Right atrium auricular region (tissue), 2 donors: ENCODE data around the gene C3orf22. TPM values are rescaled to one million over a fixed set of nuclear protein-coding genes. Genes with fewer than 3 reads are reported as not detected.

Experiments
- DNase-seq: peaks from one replicate; pipeline ENCODE4 v3.0.0-alpha.2; 2019; ENCODE audit warnings: low spot score
- H3K27ac ChIP-seq, 2 donors: fragments of 200-600 bp; sonication (generic); 1 replicate in 1 of 2; 2 replicates in 1 of 2; pipeline ENCODE4 v1.5.1; 2016 to 2019
- H3K27me3 ChIP-seq, 2 donors: fragments of 200-600 bp; sonication (generic); one replicate each; pipeline versions ENCODE4 v1.5.1 to v1.6.0; 2017 to 2019
- H3K36me3 ChIP-seq: fragments of 200-600 bp; sonication (generic); one replicate; pipeline ENCODE4 v1.5.1; 2016
- H3K4me1 ChIP-seq, 2 donors: fragments of 200-600 bp; sonication (generic); one replicate each; pipeline versions ENCODE4 v1.5.1 to v1.6.0; 2017 to 2019
- H3K4me3 ChIP-seq, 2 donors: fragments of 200-600 bp; sonication (generic); 1 replicate in 1 of 2; 2 replicates in 1 of 2; pipeline ENCODE4 v1.5.1; 2017 to 2019; ENCODE audit warnings: mild to moderate bottlenecking in 1 of 2, moderate library complexity in 1 of 2
- H3K9me3 ChIP-seq, 2 donors: fragments of 200-600 bp; sonication (generic); one replicate each; pipeline ENCODE4 v1.5.1; 2019
- total RNA-seq, 2 donors: library from RNA; depleted of rRNA; stranded (reverse); fragments of >200 nt; gene quantifications; one replicate each; pipeline ENCODE4 v1.1.0, GENCODE V29; 2016
- TF ChIP-seq, protein P1 (sequence below), 2 donors: fragments of 200-600 bp; sonication (generic); IDR thresholded peaks; one replicate each; pipeline ENCODE4 v1.5.1; 2019; ENCODE audit warnings: antibody characterized with exemption in 2 of 2

Gene C3orf22
- total RNA-seq, 2 donors from 2014 or later: not detected

- Histone ChIP-seq H3K4me3 (no peak overlapping the region), H3K9me3 (no peaks in the 10 kb centered on the region), H3K27ac (no peak overlapping the region), H3K4me1 (no peaks in the 10 kb centered on the region), H3K27me3 (no peaks in the 10 kb centered on the region), H3K36me3 (no peaks in the 10 kb centered on the region)
- DNase-seq: peak; percentile 54
- TF ChIP-seq, protein P1, sequence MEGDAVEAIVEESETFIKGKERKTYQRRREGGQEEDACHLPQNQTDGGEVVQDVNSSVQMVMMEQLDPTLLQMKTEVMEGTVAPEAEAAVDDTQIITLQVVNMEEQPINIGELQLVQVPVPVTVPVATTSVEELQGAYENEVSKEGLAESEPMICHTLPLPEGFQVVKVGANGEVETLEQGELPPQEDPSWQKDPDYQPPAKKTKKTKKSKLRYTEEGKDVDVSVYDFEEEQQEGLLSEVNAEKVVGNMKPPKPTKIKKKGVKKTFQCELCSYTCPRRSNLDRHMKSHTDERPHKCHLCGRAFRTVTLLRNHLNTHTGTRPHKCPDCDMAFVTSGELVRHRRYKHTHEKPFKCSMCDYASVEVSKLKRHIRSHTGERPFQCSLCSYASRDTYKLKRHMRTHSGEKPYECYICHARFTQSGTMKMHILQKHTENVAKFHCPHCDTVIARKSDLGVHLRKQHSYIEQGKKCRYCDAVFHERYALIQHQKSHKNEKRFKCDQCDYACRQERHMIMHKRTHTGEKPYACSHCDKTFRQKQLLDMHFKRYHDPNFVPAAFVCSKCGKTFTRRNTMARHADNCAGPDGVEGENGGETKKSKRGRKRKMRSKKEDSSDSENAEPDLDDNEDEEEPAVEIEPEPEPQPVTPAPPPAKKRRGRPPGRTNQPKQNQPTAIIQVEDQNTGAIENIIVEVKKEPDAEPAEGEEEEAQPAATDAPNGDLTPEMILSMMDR (IDR thresholded peaks at IDR 0.05): no peak
These were observed 7.5 kb downstream of the C3orf22 start for GRCh38 chr3:126551121-126551838.

DNA sequence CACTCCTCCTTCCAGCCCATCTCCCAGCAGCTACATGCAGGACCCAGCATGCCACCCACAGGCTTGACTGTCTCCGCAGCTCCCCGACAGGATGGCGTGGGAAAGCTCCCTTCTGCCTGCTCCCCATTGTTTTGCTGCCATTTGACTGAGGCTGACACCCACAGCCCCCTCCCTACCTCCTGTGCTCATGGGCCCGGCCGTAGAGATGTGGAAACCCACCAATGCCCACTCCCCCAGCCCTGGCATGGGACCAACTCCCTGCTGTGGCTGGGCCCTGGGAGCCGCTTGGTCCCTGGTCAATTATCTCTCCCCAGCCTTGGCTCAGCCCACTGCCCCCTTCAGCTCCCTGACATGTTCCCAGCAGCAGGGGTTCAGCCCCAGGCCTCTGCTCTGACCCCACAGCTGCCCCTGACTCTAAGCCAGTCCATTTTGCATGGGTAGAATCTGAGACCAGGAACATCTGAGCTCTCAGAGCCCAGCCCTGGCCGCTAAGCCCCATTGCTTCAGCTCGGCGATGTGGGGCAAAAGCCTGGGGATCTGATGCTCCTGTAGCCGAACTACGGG is 8.2 kb downstream of the C3orf22 start:
- TF ChIP-seq, protein P1 (IDR thresholded peaks at IDR 0.05): no peak
- H3K27ac ChIP-seq: no peak overlapping the region
- peak; percentile 34 for DNase-seq

GRCh38 chr3:126549861-126550487 is 8.8 kb downstream of the C3orf22 start:
- peak; percentile 49 for DNase-seq
- Histone ChIP-seq H3K27ac (no peak overlapping the region), H3K27me3 (no peaks in the 10 kb centered on the region), H3K4me1 (no peaks in the 10 kb centered on the region), H3K4me3 (no peak overlapping the region), H3K9me3 (no peaks in the 10 kb centered on the region), H3K36me3 (no peaks in the 10 kb centered on the region)
- TF ChIP-seq, protein P1 (IDR thresholded peaks at IDR 0.05): no peak

More for the DNA sequence above, 8.2 kb downstream of the C3orf22 start:
- Histone ChIP-seq H3K4me3 (no peak overlapping the region), H3K9me3 (no peaks in the 10 kb centered on the region), H3K27me3 (no peaks in the 10 kb centered on the region), H3K36me3 (no peaks in the 10 kb centered on the region), H3K4me1 (no peaks in the 10 kb centered on the region)

DNA sequence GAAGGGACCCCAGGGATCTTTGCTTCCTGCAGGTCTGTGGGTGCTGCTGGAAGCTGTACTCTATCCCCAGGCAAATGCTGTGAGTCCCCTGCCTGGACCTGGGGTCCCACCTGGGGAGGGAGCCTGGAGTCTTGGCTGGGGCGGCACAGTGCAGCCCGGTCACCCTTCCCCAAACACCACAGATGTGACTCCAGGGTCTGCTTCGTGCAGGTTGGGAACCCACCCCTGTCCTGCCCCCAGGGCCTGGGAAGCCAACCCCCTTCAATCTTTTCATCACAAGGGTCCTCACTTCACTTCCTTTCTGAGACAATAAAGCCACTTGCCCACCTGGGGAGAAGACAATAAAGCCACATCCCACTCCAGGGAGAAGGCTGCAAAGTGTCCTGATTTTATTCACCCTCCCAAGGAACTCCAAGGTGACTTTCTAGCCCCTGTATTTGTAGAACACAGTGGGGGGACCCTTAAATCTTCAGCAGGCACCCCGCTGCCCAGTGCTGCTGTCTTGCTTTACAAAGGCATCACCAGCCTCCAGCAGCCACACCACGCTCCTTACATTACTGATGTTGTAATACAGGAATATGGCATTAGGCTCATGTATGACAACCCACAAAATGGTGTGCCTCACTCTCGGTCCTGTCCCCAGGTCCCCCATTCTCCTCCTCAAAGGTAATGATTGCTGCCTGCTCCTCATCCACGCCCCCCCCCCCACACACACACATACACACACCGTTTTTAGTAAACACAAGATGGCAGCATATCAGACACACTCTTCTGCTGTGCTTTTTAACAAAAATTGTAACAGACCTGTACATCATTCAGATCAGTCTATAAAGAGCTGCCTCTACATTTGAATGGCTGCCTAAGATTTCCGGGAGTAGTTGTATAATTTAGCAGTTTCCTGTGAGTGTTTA is 9.9 kb downstream of the C3orf22 start:
- H3K36me3 ChIP-seq: no peaks in the 10 kb centered on the region
- TF ChIP-seq, protein P1 (IDR thresholded peaks at IDR 0.05): no peak
- peak; percentile 50 for DNase-seq
- H3K4me1 ChIP-seq: no peaks in the 10 kb centered on the region
- H3K27me3 ChIP-seq: no peaks in the 10 kb centered on the region
- H3K9me3 ChIP-seq: no peaks in the 10 kb centered on the region
- no peak overlapping the region for H3K4me3 ChIP-seq
- H3K27ac ChIP-seq: no peak overlapping the region

DNA sequence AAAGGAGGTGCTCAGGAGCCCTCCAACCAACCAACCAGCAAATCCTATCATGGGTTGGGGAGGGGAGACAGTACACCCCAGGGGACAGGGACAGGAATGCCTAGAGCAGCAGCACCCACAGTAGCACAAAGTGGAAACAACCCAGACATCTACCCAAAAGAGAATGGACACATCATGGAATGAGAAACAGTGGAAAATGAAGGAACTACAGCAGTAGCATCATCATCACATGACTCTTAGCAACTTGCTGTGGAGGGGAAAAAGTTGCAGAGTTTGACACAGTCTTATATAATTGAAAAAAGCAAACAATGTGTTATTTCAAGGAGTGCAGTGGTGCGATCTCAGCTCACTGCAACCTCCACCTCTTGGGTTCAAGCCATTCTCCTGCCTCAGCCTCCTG is 11.0 kb downstream of the C3orf22 start:
- Histone ChIP-seq H3K27ac (no peak overlapping the region), H3K27me3 (no peaks in the 10 kb centered on the region), H3K36me3 (no peaks in the 10 kb centered on the region), H3K9me3 (no peaks in the 10 kb centered on the region), H3K4me3 (no peak overlapping the region), H3K4me1 (no peaks in the 10 kb centered on the region)
- DNase-seq: no peak
- TF ChIP-seq, protein P1 (IDR thresholded peaks at IDR 0.05): no peak
